Calu3 (cell line): Measurements from ENCODE around the gene FERMT1. TPM values are rescaled to one million over a fixed set of nuclear protein-coding genes. Genes with fewer than 3 reads are reported as not detected.

Experiments
- BruUV-seq: library from RNA; stranded (reverse); fragments of 400-500 nt; replicated peaks from 2 replicates; lab custom pipeline; 2021; lab: Mats Ljungman, UMichigan
- CTCF ChIA-PET: fragments of 300-600 bp; sonication (Branson Sonifier 250); formaldehyde crosslinking; loops from one replicate; lab custom pipeline; 2022; ENCODE audit warnings: antibody characterized with exemption; lab: Charles Lee
- DNase-seq: peaks from one replicate; pipeline ENCODE4 v3.0.0; 2022
- H3K27ac Mint-ChIP-seq: one replicate; pipeline ENCODE4 v1.8.0; 2022; ENCODE audit warnings: mixed read lengths; ENCODE audit not compliant: unreplicated experiment
- H3K27me3 Mint-ChIP-seq: one replicate; pipeline ENCODE4 v1.8.0; 2022; ENCODE audit warnings: mixed read lengths; ENCODE audit not compliant: unreplicated experiment
- H3K36me3 Mint-ChIP-seq: one replicate; pipeline ENCODE4 v1.8.0; 2022; ENCODE audit warnings: mild to moderate bottlenecking, moderate library complexity, mixed read lengths; ENCODE audit not compliant: insufficient read depth, unreplicated experiment
- H3K4me1 Mint-ChIP-seq: one replicate; pipeline ENCODE4 v1.8.0; 2022; ENCODE audit warnings: mild to moderate bottlenecking, low read depth, mixed read lengths; ENCODE audit not compliant: unreplicated experiment
- H3K4me3 Mint-ChIP-seq: one replicate; pipeline ENCODE4 v1.8.0; 2022; ENCODE audit warnings: mild to moderate bottlenecking, low read depth, moderate library complexity, mixed read lengths; ENCODE audit not compliant: unreplicated experiment
- H3K9me3 Mint-ChIP-seq: one replicate; pipeline ENCODE4 v1.8.0; 2022; ENCODE audit warnings: low read depth, mixed read lengths; ENCODE audit not compliant: unreplicated experiment
- CTCF ChIP-seq: fragments of 200-600 bp; IDR thresholded peaks from one replicate; pipeline ENCODE4 v1.8.0; 2022; ENCODE audit warnings: antibody characterized with exemption; ENCODE audit not compliant: unreplicated experiment
- intact Hi-C: fragments of 100-400 bp; cut with micrococcal nuclease; formaldehyde crosslinking; loops from one replicate; pipeline ENCODE4 v1.10.0; 2022; ENCODE audit not compliant: unreplicated experiment
- total RNA-seq: library from RNA; stranded (reverse); gene quantifications from 2 replicates; pipeline ENCODE4 v1.2.3, GENCODE V29; 2022

FERMT1 gene
- total RNA-seq, 1 experiment from 2014 or later: 23.5 TPM

DNA sequence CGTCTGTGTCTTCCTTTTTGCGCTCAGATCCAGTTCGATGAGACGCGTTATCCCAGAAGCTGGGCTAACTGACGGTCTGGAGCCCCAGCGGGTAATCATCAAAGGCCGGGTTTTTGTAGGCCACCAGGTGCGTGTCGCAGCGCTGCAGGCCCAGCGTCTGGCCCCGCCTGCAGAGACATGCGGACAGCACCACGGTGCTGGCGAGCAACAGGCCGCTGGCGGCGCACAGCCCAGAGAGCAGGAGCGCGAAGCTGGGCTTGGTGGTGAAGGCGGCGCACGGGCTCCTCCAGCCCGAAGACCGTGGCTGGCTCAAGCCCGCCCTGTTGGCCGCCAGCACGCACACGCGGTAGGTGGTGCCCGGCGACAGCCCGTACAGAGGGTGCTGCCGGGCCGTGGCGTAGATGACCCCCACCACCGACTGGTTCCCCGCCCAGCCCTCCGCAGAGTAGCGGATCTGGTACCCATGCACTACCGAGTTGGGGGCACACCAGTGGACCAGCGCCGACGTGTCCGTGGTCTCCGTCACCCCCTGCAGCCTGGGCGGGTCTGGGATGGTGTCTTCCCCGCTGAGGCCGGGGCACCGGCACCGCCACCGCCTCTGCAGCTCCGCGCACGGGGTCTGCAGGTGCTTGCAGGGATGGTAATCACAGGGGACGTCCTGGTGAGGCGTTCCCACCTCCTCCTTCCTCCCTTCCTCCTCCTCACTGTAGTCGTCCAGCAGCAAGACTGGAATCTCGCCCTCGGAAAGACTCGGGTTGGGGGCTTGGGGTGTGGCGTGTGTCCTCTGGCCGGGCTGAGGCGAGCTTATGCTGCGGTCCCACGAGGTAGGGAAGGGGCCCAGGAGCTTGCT, 81.6 kb downstream of the FERMT1 start:
- Mint-ChIP-seq H3K9me3 (no peaks in the 10 kb centered on the region), H3K27ac (no peak overlapping the region), H3K27me3 (no peaks in the 10 kb centered on the region), H3K4me3 (no peak overlapping the region), H3K36me3 (no peaks in the 10 kb centered on the region), H3K4me1 (no peaks in the 10 kb centered on the region)
- DNase-seq: no peak
- intact Hi-C loops: no loop called here
- BruUV-seq: no TSS peak
- no peak for TF ChIP-seq CTCF
- CTCF ChIA-PET: interaction anchor here (0.6 kb wide), 1 partner anchor 464 kb away, joined by 5 read pairs; no protein-coding TSS in a partner anchor

DNA sequence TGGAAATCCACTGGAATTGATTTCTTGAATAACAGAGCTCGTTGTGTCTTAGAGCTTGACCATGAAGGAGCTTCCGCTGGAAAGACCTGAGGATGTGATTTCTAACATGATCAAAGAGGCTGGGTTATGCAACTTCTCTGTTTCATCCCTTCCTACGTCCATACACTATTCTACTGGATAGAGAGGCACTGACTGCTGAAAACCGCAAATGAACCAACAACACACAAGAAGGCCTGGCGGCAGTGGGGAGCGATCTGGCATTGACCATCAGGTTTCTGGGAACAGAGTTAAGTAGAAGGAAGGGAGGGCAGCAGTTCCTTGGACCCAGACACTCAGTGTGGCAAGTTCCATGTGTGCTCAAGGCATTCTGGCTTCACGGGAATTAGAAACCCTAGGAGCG, 82.3 kb downstream of the FERMT1 start:
- BruUV-seq: no TSS peak
- intact Hi-C loops: no loop called here
- no peak for TF ChIP-seq CTCF
- H3K9me3 Mint-ChIP-seq: no peaks in the 10 kb centered on the region
- H3K36me3 Mint-ChIP-seq: no peaks in the 10 kb centered on the region
- no peaks in the 10 kb centered on the region for H3K4me1 Mint-ChIP-seq
- H3K27me3 Mint-ChIP-seq: no peaks in the 10 kb centered on the region
- CTCF ChIA-PET: no interaction called here
- H3K4me3 Mint-ChIP-seq: no peak overlapping the region
- DNase-seq: no peak
- H3K27ac Mint-ChIP-seq: no peak overlapping the region

DNA sequence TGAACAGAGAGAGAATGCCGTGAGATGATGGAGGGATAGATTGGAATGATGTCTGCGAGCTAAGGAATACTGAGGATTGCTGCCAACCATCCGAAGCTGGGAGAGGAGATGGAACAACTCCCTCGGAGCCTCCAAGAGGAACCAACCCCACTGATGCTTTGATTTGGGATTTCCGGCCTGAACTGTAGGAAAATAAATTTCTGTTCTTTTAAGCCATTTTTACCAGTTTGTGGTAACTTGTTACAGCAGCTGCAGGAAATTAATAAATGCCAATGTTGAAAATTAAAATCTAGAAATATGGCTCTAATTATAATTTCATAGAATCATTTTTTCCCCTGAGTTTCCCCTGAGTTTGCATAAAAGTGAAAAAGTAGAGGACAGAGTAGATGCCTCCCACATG, 83.1 kb downstream of the FERMT1 start:
- no peak for DNase-seq
- no peak for TF ChIP-seq CTCF
- Mint-ChIP-seq H3K9me3 (no peaks in the 10 kb centered on the region), H3K36me3 (no peaks in the 10 kb centered on the region), H3K4me3 (no peak overlapping the region), H3K27me3 (no peaks in the 10 kb centered on the region), H3K27ac (no peak overlapping the region), H3K4me1 (no peaks in the 10 kb centered on the region)
- intact Hi-C loops: no loop called here
- BruUV-seq: no TSS peak
- CTCF ChIA-PET: interaction anchor here (0.5 kb wide), 1 partner anchor 505 kb away, joined by 7 read pairs; no protein-coding TSS in a partner anchor

DNA sequence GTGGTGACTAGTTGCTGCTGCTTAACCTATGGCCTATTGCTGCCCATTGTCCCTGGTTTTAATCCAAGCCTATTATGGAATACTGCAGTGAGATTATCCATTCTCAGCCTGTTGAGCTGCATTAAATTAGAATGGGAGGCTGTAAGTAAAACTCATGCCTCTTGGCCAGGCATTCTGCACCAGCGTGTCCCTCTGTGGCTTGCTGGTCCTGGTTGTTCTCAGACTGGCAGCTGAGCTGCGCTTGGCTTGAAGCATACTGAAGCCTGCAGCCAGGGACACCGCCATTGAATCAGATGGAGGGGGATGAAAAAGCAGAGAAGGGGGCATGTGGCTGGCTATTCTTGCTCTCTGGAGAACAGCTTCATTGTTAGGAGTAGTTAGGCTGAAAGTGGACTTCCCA, 84.6 kb downstream of the FERMT1 start:
- no TSS peak for BruUV-seq
- no peak overlapping the region for H3K27ac Mint-ChIP-seq
- H3K36me3 Mint-ChIP-seq: no peaks in the 10 kb centered on the region
- H3K27me3 Mint-ChIP-seq: no peaks in the 10 kb centered on the region
- CTCF ChIA-PET: no interaction called here
- intact Hi-C loops: no loop called here
- no peaks in the 10 kb centered on the region for H3K9me3 Mint-ChIP-seq
- H3K4me3 Mint-ChIP-seq: no peak overlapping the region
- H3K4me1 Mint-ChIP-seq: no peaks in the 10 kb centered on the region
- DNase-seq: no peak
- no peak for TF ChIP-seq CTCF
